K562 (cell line): ENCODE results near the gene REEP2. TPM values are rescaled to one million over a fixed set of nuclear protein-coding genes. Genes with fewer than 3 reads are reported as not detected.
A peak's percentile ranks its signal among the peaks of the same experiment; 100 is the strongest.

Source experiments
- ARID1B ChIP-seq: fragments of 450-650 bp; IDR thresholded peaks from 2 replicates; pipeline ENCODE4 v1.6.1; 2016; ENCODE audit warnings: antibody characterized with exemption, mild to moderate bottlenecking, inconsistent platforms
- EGR1 ChIP-seq: fragments of 450-650 bp; conservative IDR thresholded peaks from 2 replicates; pipeline ENCODE4 v1.6.1; 2017; ENCODE audit warnings: mild to moderate bottlenecking
- FOXA3 ChIP-seq, 2 experiments: fragments of 450-650 bp in 1 of 2; sonication (generic) in 1 of 2; formaldehyde crosslinking; IDR thresholded peaks in 1 of 2; conservative IDR thresholded peaks in 1 of 2; 2 replicates each; pipeline versions ENCODE4 v1.4.0 to v1.8.0; 2020 to 2022; ENCODE audit warnings: mild to moderate bottlenecking in 2 of 2, missing genetic modification reagents in 1 of 2
- L3MBTL2 ChIP-seq: fragments of 450-650 bp; IDR thresholded peaks from 2 replicates; pipeline ENCODE4 v1.6.1; 2016; ENCODE audit warnings: mild to moderate bottlenecking, moderate library complexity
- MBD2 ChIP-seq: sonication (generic); IDR thresholded peaks from 2 replicates; pipeline ENCODE4 v1.6.1; 2016; ENCODE audit warnings: low read depth, borderline replicate concordance
- MEF2A ChIP-seq: IDR thresholded peaks from 2 replicates; pipeline ENCODE4 v1.6.1; 2011; ENCODE audit warnings: low read depth, mild to moderate bottlenecking, low read length, moderate library complexity; ENCODE audit not compliant: control insufficient read depth
- NR3C1 ChIP-seq: sonication (generic); formaldehyde crosslinking; IDR thresholded peaks from 2 replicates; pipeline ENCODE4 v1.8.1; 2022; ENCODE audit warnings: missing genetic modification reagents
- POLR2H ChIP-seq: IDR thresholded peaks from 2 replicates; pipeline ENCODE4 v1.6.1; 2016; ENCODE audit warnings: missing genetic modification characterization, low read depth, mild to moderate bottlenecking, control low read depth, missing compliant biosample characterization, moderate library complexity
- POLR3A ChIP-seq: IDR thresholded peaks from 2 replicates; pipeline ENCODE4 v1.6.1; 2011; ENCODE audit warnings: borderline replicate concordance, mild to moderate bottlenecking, moderate library complexity; ENCODE audit not compliant: insufficient read length, insufficient read depth; ENCODE audit errors: extremely low read depth
- SETDB1 ChIP-seq: IDR thresholded peaks from one replicate; pipeline ENCODE4 v1.6.1; 2012; ENCODE audit warnings: low read length, control low read depth, inconsistent platforms
- TAL1 ChIP-seq: fragments of 450-650 bp; IDR thresholded peaks from 2 replicates; pipeline ENCODE4 v1.6.1; 2016; ENCODE audit warnings: mild to moderate bottlenecking
- TOE1 ChIP-seq, 2 experiments: fragments of 450-650 bp in 1 of 2; sonication (generic) in 1 of 2; formaldehyde crosslinking in 1 of 2; IDR thresholded peaks; 2 replicates each; pipeline versions ENCODE4 v1.7.1 to v1.8.0; 2016 to 2022; ENCODE audit warnings: borderline replicate concordance in 2 of 2, mild to moderate bottlenecking in 2 of 2, antibody characterized with exemption in 1 of 2, inconsistent platforms in 1 of 2, low read depth in 1 of 2, missing genetic modification reagents in 1 of 2, moderate library complexity in 1 of 2
- ZNF143 ChIP-seq: sonication (generic); formaldehyde crosslinking; IDR thresholded peaks from 2 replicates; pipeline ENCODE4 v1.9.0; 2022; ENCODE audit warnings: mild to moderate bottlenecking, missing genetic modification reagents
- ZNF551 ChIP-seq: fragments of 250-450 bp; sonication (Bioruptor Pico); IDR thresholded peaks from 2 replicates; pipeline ENCODE4 v1.5.0; 2021; ENCODE audit warnings: mild to moderate bottlenecking, moderate library complexity
- polyA plus RNA-seq, 8 experiments: library from polyadenylated mRNA; depleted of rRNA in 4 of 8; stranded (reverse) in 5 of 8; unstranded in 3 of 8; fragments of >200 nt; fragmentation: Nextera tagmentation in 2 of 8; fragmentation: Illumina TruSeq in 1 of 8; extraction: Ambion mirVana in 2 of 8; extraction: Trizol in 1 of 8; gene quantifications; 2 replicates each; pipeline versions ENCODE4 v1.2.1 to v1.2.3, GENCODE V29; 2011 to 2014; ENCODE audit warnings: inconsistent platforms in 1 of 8, missing spikeins in 1 of 8
- total RNA-seq, 7 experiments: library from RNA; depleted of rRNA in 6 of 7; stranded (reverse); fragments of >200 nt in 6 of 7; fragmentation: Illumina TruSeq in 2 of 7; extraction: Trizol in 2 of 7; gene quantifications; 2 replicates each; pipeline versions ENCODE4 v1.2.1 to v1.2.3, GENCODE V29; 2011 to 2021; ENCODE audit warnings: low replicate concordance in 1 of 7
- TF ChIP-seq, protein P1 (sequence below): sonication (generic); formaldehyde crosslinking; IDR thresholded peaks from 2 replicates; pipeline ENCODE4 v1.8.0; 2022; ENCODE audit warnings: mild to moderate bottlenecking, low read depth, missing genetic modification reagents
- TF ChIP-seq, protein P2 (sequence below): fragments of 450-650 bp; formaldehyde crosslinking; IDR thresholded peaks from 2 replicates; pipeline ENCODE4 v1.4.0; 2020; ENCODE audit warnings: mild to moderate bottlenecking
- TF ChIP-seq, protein P3 (sequence below): fragments of 250-450 bp; sonication (Bioruptor Pico); IDR thresholded peaks from 2 replicates; pipeline ENCODE4 v1.4.0; 2020; ENCODE audit warnings: mild to moderate bottlenecking, moderate library complexity, borderline replicate concordance
- TF ChIP-seq, protein P4 (sequence below): fragments of 250-450 bp; sonication (Bioruptor Pico); IDR thresholded peaks from 2 replicates; pipeline ENCODE4 v1.4.0; 2020; ENCODE audit warnings: mild to moderate bottlenecking

Gene REEP2
- total and polyA plus RNA-seq, 9 of the 15 experiments (the other 6 are each of a cell fraction or from before 2014, with no cell fraction given): 0.03 to 1.1 (median 0.12) TPM; not detected in 1

DNA sequence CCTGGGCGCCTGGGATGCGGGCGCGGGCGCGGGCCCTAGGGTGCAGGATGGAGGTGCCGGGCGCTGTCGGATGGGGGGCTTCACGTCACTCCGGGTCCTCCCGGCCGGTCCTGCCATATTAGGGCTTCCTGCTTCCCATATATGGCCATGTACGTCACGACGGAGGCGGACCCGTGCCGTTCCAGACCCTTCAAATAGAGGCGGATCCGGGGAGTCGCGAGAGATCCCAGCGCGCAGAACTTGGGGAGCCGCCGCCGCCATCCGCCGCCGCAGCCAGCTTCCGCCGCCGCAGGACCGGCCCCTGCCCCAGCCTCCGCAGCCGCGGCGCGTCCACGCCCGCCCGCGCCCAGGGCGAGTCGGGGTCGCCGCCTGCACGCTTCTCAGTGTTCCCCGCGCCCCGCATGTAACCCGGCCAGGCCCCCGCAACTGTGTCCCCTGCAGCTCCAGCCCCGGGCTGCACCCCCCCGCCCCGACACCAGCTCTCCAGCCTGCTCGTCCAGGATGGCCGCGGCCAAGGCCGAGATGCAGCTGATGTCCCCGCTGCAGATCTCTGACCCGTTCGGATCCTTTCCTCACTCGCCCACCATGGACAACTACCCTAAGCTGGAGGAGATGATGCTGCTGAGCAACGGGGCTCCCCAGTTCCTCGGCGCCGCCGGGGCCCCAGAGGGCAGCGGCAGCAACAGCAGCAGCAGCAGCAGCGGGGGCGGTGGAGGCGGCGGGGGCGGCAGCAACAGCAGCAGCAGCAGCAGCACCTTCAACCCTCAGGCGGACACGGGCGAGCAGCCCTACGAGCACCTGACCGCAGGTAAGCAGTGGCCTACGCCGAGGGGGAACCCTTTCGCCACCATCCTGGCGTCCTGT, 26.6 kb downstream of the REEP2 start, which contains the start of gene EGR1 (continued):
- TF ChIP-seq TOE1 (IDR thresholded peaks at IDR 0.05; ENCODE audit: borderline replicate concordance) (0 out of 2 replicates have a peak, but pooled peaks have one; percentile 59), TOE1 (CRISPR knock-in tag; IDR thresholded peaks at IDR 0.05; ENCODE audit: borderline replicate concordance, low read depth) (no peak), ARID1B (no peak), MBD2 (peak; percentile 59; the same call in 1 of the 2 replicates), ZNF551 (CRISPR knock-in tag) (no peak), NR3C1 (no peak), ZNF143 (CRISPR knock-in tag) (no peak), SETDB1 (no peak), EGR1 (peak; percentile 98), POLR3A (no peak), POLR2H (tag) (peak; percentile 98), TAL1 (no peak), FOXA3 (CRISPR knock-in tag; conservative IDR thresholded peaks at IDR 0.05 in 1 of 2, IDR thresholded peaks at IDR 0.05 in 1 of 2) (peak in 1 of 2 experiments; percentile 72; a peak in 1 of 4 replicates), L3MBTL2 (no peak), MEF2A (no peak; the same call in 1 of the 2 replicates)
- TF ChIP-seq, protein P1, sequence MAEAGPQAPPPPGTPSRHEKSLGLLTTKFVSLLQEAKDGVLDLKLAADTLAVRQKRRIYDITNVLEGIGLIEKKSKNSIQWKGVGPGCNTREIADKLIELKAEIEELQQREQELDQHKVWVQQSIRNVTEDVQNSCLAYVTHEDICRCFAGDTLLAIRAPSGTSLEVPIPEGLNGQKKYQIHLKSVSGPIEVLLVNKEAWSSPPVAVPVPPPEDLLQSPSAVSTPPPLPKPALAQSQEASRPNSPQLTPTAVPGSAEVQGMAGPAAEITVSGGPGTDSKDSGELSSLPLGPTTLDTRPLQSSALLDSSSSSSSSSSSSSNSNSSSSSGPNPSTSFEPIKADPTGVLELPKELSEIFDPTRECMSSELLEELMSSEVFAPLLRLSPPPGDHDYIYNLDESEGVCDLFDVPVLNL (CRISPR knock-in tag): no peak
- TF ChIP-seq, protein P2, sequence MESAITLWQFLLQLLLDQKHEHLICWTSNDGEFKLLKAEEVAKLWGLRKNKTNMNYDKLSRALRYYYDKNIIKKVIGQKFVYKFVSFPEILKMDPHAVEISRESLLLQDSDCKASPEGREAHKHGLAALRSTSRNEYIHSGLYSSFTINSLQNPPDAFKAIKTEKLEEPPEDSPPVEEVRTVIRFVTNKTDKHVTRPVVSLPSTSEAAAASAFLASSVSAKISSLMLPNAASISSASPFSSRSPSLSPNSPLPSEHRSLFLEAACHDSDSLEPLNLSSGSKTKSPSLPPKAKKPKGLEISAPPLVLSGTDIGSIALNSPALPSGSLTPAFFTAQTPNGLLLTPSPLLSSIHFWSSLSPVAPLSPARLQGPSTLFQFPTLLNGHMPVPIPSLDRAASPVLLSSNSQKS (CRISPR knock-in tag): no peak
- TF ChIP-seq, protein P3, sequence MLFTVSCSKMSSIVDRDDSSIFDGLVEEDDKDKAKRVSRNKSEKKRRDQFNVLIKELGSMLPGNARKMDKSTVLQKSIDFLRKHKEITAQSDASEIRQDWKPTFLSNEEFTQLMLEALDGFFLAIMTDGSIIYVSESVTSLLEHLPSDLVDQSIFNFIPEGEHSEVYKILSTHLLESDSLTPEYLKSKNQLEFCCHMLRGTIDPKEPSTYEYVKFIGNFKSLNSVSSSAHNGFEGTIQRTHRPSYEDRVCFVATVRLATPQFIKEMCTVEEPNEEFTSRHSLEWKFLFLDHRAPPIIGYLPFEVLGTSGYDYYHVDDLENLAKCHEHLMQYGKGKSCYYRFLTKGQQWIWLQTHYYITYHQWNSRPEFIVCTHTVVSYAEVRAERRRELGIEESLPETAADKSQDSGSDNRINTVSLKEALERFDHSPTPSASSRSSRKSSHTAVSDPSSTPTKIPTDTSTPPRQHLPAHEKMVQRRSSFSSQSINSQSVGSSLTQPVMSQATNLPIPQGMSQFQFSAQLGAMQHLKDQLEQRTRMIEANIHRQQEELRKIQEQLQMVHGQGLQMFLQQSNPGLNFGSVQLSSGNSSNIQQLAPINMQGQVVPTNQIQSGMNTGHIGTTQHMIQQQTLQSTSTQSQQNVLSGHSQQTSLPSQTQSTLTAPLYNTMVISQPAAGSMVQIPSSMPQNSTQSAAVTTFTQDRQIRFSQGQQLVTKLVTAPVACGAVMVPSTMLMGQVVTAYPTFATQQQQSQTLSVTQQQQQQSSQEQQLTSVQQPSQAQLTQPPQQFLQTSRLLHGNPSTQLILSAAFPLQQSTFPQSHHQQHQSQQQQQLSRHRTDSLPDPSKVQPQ: no peak
- TF ChIP-seq, protein P4, sequence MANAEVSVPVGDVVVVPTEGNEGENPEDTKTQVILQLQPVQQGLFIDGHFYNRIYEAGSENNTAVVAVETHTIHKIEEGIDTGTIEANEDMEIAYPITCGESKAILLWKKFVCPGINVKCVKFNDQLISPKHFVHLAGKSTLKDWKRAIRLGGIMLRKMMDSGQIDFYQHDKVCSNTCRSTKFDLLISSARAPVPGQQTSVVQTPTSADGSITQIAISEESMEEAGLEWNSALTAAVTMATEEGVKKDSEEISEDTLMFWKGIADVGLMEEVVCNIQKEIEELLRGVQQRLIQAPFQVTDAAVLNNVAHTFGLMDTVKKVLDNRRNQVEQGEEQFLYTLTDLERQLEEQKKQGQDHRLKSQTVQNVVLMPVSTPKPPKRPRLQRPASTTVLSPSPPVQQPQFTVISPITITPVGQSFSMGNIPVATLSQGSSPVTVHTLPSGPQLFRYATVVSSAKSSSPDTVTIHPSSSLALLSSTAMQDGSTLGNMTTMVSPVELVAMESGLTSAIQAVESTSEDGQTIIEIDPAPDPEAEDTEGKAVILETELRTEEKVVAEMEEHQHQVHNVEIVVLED (CRISPR knock-in tag): no peak
